ENCODE results near the gene SOX9.
"Not testable (repeated sequence)": the region's sequence is repeated elsewhere in the genome, so short reads cannot be mapped to it uniquely, and the experiment has no call there.

DNA sequence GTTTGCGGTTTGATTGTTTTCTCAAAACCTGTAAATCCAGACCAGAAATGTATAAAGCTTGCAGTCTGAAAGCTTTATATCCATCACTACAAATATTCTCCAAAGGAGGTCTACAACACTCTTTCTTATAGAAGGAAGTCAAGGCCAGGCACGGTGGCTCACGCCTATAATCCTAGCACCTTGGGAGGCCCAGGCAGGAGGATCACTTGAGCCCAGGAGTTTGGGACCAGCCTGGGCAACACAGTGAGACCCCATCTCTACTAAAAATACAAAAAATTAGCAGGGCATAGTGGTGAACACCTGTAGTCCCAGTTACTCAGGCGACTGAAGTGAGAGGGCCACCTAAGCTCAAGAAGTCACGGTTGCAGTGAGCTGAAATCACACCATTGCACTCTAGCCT, 8.9 kb upstream of the SOX9 start:
- not testable (repeated sequence) for TF ChIP-seq EP300, POLR2A, POLR2AphosphoS5 (IDR thresholded peaks at IDR 0.05)
- TF ChIP-seq, protein P1, sequence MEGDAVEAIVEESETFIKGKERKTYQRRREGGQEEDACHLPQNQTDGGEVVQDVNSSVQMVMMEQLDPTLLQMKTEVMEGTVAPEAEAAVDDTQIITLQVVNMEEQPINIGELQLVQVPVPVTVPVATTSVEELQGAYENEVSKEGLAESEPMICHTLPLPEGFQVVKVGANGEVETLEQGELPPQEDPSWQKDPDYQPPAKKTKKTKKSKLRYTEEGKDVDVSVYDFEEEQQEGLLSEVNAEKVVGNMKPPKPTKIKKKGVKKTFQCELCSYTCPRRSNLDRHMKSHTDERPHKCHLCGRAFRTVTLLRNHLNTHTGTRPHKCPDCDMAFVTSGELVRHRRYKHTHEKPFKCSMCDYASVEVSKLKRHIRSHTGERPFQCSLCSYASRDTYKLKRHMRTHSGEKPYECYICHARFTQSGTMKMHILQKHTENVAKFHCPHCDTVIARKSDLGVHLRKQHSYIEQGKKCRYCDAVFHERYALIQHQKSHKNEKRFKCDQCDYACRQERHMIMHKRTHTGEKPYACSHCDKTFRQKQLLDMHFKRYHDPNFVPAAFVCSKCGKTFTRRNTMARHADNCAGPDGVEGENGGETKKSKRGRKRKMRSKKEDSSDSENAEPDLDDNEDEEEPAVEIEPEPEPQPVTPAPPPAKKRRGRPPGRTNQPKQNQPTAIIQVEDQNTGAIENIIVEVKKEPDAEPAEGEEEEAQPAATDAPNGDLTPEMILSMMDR (IDR thresholded peaks at IDR 0.05), result not testable (repeated sequence)
